ENCODE measurements around the gene ABHD18.
"Not testable (repeated sequence)": the region's sequence is repeated elsewhere in the genome, so short reads cannot be mapped to it uniquely, and the experiment has no call there.

- TF ChIP-seq CTCF (IDR thresholded peaks at IDR 0.05; ENCODE audit: borderline replicate concordance, extremely low read depth, low read length, poor library complexity, severe bottlenecking); EZH2 (IDR thresholded peaks at IDR 0.05; ENCODE audit: borderline replicate concordance, low read depth, low read length, severe bottlenecking): not testable (repeated sequence)
Measured at GRCh38 chr4:127996521-127996920, 31.3 kb downstream of the ABHD18 start.
